Measurements from ENCODE around the gene NIF3L1. TPM values are rescaled to one million over a fixed set of nuclear protein-coding genes. Genes with fewer than 3 reads are reported as not detected.

Gene NIF3L1
- total RNA-seq, 1 experiment from 2014 or later = 55.4 TPM

DNA sequence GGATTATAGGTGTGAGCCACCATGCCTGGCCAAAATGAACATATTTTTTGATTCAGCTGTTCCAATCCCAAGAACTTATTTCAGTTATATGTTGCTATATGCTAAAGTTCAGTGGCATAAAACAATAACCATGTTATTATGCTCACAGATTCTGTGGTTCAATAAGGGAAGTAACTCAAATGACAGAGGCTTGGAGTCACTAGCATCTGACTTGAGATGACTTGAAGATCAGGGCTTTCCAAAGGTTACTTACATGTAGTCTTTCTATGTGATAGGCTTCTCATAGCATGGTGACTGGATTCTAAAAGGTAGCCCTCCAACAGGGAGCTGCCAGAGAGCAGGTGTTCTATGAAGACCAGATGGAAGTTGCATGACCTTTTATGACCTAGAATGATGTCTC is 41.9 kb upstream of the NIF3L1 start:
- TF ChIP-seq, protein P1, sequence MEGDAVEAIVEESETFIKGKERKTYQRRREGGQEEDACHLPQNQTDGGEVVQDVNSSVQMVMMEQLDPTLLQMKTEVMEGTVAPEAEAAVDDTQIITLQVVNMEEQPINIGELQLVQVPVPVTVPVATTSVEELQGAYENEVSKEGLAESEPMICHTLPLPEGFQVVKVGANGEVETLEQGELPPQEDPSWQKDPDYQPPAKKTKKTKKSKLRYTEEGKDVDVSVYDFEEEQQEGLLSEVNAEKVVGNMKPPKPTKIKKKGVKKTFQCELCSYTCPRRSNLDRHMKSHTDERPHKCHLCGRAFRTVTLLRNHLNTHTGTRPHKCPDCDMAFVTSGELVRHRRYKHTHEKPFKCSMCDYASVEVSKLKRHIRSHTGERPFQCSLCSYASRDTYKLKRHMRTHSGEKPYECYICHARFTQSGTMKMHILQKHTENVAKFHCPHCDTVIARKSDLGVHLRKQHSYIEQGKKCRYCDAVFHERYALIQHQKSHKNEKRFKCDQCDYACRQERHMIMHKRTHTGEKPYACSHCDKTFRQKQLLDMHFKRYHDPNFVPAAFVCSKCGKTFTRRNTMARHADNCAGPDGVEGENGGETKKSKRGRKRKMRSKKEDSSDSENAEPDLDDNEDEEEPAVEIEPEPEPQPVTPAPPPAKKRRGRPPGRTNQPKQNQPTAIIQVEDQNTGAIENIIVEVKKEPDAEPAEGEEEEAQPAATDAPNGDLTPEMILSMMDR (conservative IDR thresholded peaks at IDR 0.05) = no peak
- Histone ChIP-seq H4K5ac (ENCODE audit: insufficient read length, low read depth, low read length) (no peak overlapping the region), H3K79me2 (ENCODE audit: insufficient read depth, low read length) (no peaks in the 10 kb centered on the region), H3K4ac (ENCODE audit: low read depth, low read length) (no peak overlapping the region), H3K9ac (ENCODE audit: extremely low read depth, insufficient read length, low read length) (no peak overlapping the region), H3K23ac (ENCODE audit: insufficient read length, low read depth, low read length) (no peak overlapping the region), H2BK120ac (ENCODE audit: low read depth, low read length, poor library complexity, severe bottlenecking) (no peak overlapping the region), H3K4me2 (ENCODE audit: insufficient read depth, insufficient read length, low read length) (no peak overlapping the region), H3K9me3 (ENCODE audit: control insufficient read depth, low read depth, low read length) (no peaks in the 10 kb centered on the region), H3T11ph (ENCODE audit: low read length) (no peak overlapping the region), H2BK5ac (ENCODE audit: insufficient read length, low read length) (no peak overlapping the region), H4K91ac (ENCODE audit: insufficient read length, low read depth, low read length) (no peak overlapping the region), H2BK15ac (ENCODE audit: low read depth, low read length) (no peak overlapping the region), H2BK12ac (ENCODE audit: insufficient read length, low read depth, low read length) (no peak overlapping the region), H2BK20ac (ENCODE audit: low read depth, low read length, poor library complexity, severe bottlenecking) (no peak overlapping the region), H4K20me1 (ENCODE audit: control insufficient read depth, insufficient read depth, insufficient read length) (no peaks in the 10 kb centered on the region), H3K14ac (ENCODE audit: insufficient read depth, low read length) (no peak overlapping the region), H3K27ac (ENCODE audit: insufficient read length, low read depth, low read length) (no peak overlapping the region), H4K8ac (replicated peaks; ENCODE audit: insufficient read length, low read depth, low read length) (no peak overlapping the region), H3K56ac (ENCODE audit: insufficient read length, low read depth, low read length) (no peak overlapping the region), H2AK5ac (ENCODE audit: insufficient read length, low read length) (no peak overlapping the region), H3K18ac (ENCODE audit: insufficient read length, low read depth, low read length) (no peak overlapping the region), H2AFZ (ENCODE audit: low read length) (no peak overlapping the region), H3K23me2 (ENCODE audit: insufficient read length, low read depth, low read length, poor library complexity, severe bottlenecking) (no peaks in the 10 kb centered on the region), H3K79me1 (ENCODE audit: insufficient read depth, low read depth, low read length, poor library complexity, severe bottlenecking) (no peaks in the 10 kb centered on the region), H3K4me1 (ENCODE audit: insufficient read depth, low read length) (no peaks in the 10 kb centered on the region), H3K27me3 (ENCODE audit: insufficient read depth, low read length) (no peaks in the 10 kb centered on the region)
- no peaks in the 10 kb centered on the region; the same call in none of the 2 replicates for H3K27me3 Mint-ChIP-seq (ENCODE audit: low read depth)
- no peak overlapping the region for H3K4me3 Mint-ChIP-seq
- no peak overlapping the region for H3K27ac Mint-ChIP-seq
- no peaks in the 10 kb centered on the region for H3K9me3 Mint-ChIP-seq
- DNase-seq = no peak
- peaks cover 5 to 20% (median 10%) of the 10 kb centered on the region in 3 experiments; a peak in 5 of 7 replicates for H3K36me3 Mint-ChIP-seq (ENCODE audit: insufficient read depth in 1 of 3, low read depth in 3 of 3)
- H3K4me1 Mint-ChIP-seq = no peaks in the 10 kb centered on the region

Measured in H9 (cell line).